IMR-90 (cell line): Measurements from ENCODE around the gene RPTOR. TPM values are rescaled to one million over a fixed set of nuclear protein-coding genes. Genes with fewer than 3 reads are reported as not detected.

Experiments used
- ATAC-seq: fragments of 200-7000 bp; cut with Tn5 transposase; 2 replicates; pipeline ENCODE4 v1.9.1; 2020; ENCODE audit warnings: low read depth, mild to moderate bottlenecking, moderate library complexity
- BruUV-seq: library from RNA; stranded (reverse); fragments of 400-500 nt; replicated peaks from 2 replicates; lab custom pipeline; 2021; lab: Mats Ljungman, UMichigan
- CTCF ChIA-PET: fragments of 300-600 bp; formaldehyde crosslinking; extraction: SDS; loops from one replicate; lab custom pipeline; 2021; ENCODE audit warnings: antibody characterized with exemption; lab: Yijun Ruan, JAX
- POLR2A ChIA-PET: fragments of 300-600 bp; sonication (Branson Sonifier 250); formaldehyde crosslinking; loops from one replicate; lab custom pipeline; 2022; ENCODE audit warnings: antibody characterized with exemption; ENCODE audit not compliant: unreplicated experiment; lab: Charles Lee
- DNase-seq: peaks from one replicate; pipeline ENCODE4 v3.0.0; 2013
- H2AFZ ChIP-seq: replicated peaks from 2 replicates; pipeline ENCODE3; 2013; ENCODE audit warnings: low read length, mild to moderate bottlenecking; ENCODE audit not compliant: poor library complexity
- H2AK5ac ChIP-seq: 2 replicates; pipeline ENCODE4 v1.6.1; 2013; ENCODE audit warnings: low read depth, low read length, inconsistent platforms
- H2AK9ac ChIP-seq: replicated peaks from 2 replicates; pipeline ENCODE3; 2013; ENCODE audit warnings: mild to moderate bottlenecking, low read depth, low read length, moderate library complexity; ENCODE audit not compliant: poor library complexity
- H2BK120ac ChIP-seq: 2 replicates; pipeline ENCODE4 v1.6.1; 2013; ENCODE audit warnings: low read depth, low read length, inconsistent platforms
- H2BK15ac ChIP-seq: 3 replicates; pipeline ENCODE4 v1.6.1; 2013; ENCODE audit warnings: low read depth, low read length, inconsistent platforms
- H2BK20ac ChIP-seq: 2 replicates; pipeline ENCODE4 v1.6.1; 2013; ENCODE audit warnings: low read depth, mild to moderate bottlenecking, inconsistent platforms, low read length, moderate library complexity
- H2BK5ac ChIP-seq: 2 replicates; pipeline ENCODE4 v1.6.1; 2013; ENCODE audit warnings: mild to moderate bottlenecking, low read depth, low read length, inconsistent platforms; ENCODE audit not compliant: poor library complexity, severe bottlenecking
- H3K14ac ChIP-seq: replicated peaks from 2 replicates; pipeline ENCODE4 v1.6.1; 2013; ENCODE audit warnings: low read depth, low read length, inconsistent platforms
- H3K18ac ChIP-seq: 2 replicates; pipeline ENCODE4 v1.6.1; 2013; ENCODE audit warnings: low read depth, low read length, control low read depth
- H3K23ac ChIP-seq: 2 replicates; pipeline ENCODE4 v1.6.1; 2013; ENCODE audit warnings: low read depth, low read length, inconsistent platforms
- H3K27ac ChIP-seq: 2 replicates; pipeline ENCODE4 v1.5.1; 2013; ENCODE audit warnings: mild to moderate bottlenecking, control low read depth, low read length; ENCODE audit not compliant: insufficient read depth
- H3K27me3 ChIP-seq: 2 replicates; pipeline ENCODE4 v1.6.1; 2013; ENCODE audit warnings: low read length; ENCODE audit not compliant: control insufficient read depth, insufficient read depth
- H3K36me3 ChIP-seq: 2 replicates; pipeline ENCODE4 v1.6.1; 2013; ENCODE audit warnings: low read length, mixed read lengths; ENCODE audit not compliant: control insufficient read depth, insufficient read depth
- H3K4ac ChIP-seq: 2 replicates; pipeline ENCODE4 v1.6.1; 2013; ENCODE audit warnings: low read depth, low read length, inconsistent platforms
- H3K4me1 ChIP-seq: 2 replicates; pipeline ENCODE4 v1.6.1; 2013; ENCODE audit warnings: low read length, mixed read lengths; ENCODE audit not compliant: control insufficient read depth, insufficient read depth
- H3K4me2 ChIP-seq: 2 replicates; pipeline ENCODE4 v1.6.1; 2013; ENCODE audit warnings: low read depth, mild to moderate bottlenecking, control low read depth, low read length, moderate library complexity
- H3K4me3 ChIP-seq: 2 replicates; pipeline ENCODE4 v1.5.1; 2013; ENCODE audit warnings: low read depth, mild to moderate bottlenecking, control low read depth, low read length, moderate library complexity; ENCODE audit not compliant: insufficient read depth
- H3K56ac ChIP-seq: 2 replicates; pipeline ENCODE4 v1.6.1; 2013; ENCODE audit warnings: low read length, inconsistent platforms; ENCODE audit not compliant: insufficient read depth; ENCODE audit errors: extremely low read depth
- H3K79me1 ChIP-seq, 2 experiments: 2 replicates each; pipeline ENCODE4 v1.6.1; 2013; ENCODE audit warnings: low read length in 2 of 2, inconsistent platforms in 1 of 2, low read depth in 1 of 2
- H3K9ac ChIP-seq: 2 replicates; pipeline ENCODE4 v1.6.1; 2013; ENCODE audit warnings: low read depth, low read length, control low read depth
- H3K9me1 ChIP-seq: 2 replicates; pipeline ENCODE4 v1.6.1; 2013; ENCODE audit warnings: low read length, inconsistent platforms; ENCODE audit not compliant: insufficient read depth
- H3K9me3 ChIP-seq: 2 replicates; pipeline ENCODE4 v1.6.1; 2013; ENCODE audit warnings: low read length; ENCODE audit not compliant: control insufficient read depth, insufficient read depth
- H4K20me1 ChIP-seq: 2 replicates; pipeline ENCODE4 v1.6.1; 2013; ENCODE audit warnings: low read length, inconsistent platforms; ENCODE audit not compliant: insufficient read depth
- H4K5ac ChIP-seq: 2 replicates; pipeline ENCODE4 v1.6.1; 2013; ENCODE audit warnings: mild to moderate bottlenecking, low read depth, low read length, control low read depth
- H4K8ac ChIP-seq, 2 experiments: 2 replicates each; pipeline ENCODE4 v1.6.1; 2013; ENCODE audit warnings: low read depth in 2 of 2, low read length in 2 of 2, control low read depth in 1 of 2, inconsistent platforms in 1 of 2
- H4K91ac ChIP-seq: 2 replicates; pipeline ENCODE4 v1.6.1; 2013; ENCODE audit warnings: low read depth, low read length, inconsistent platforms; ENCODE audit not compliant: insufficient read depth
- CEBPB ChIP-seq: IDR thresholded peaks from 2 replicates; pipeline ENCODE4 v1.6.1; 2012; ENCODE audit warnings: low read depth, low read length, improper control_type of control experiment
- CHD1 ChIP-seq: IDR thresholded peaks from 2 replicates; pipeline ENCODE4 v1.6.1; 2012; ENCODE audit warnings: low read depth, low read length, improper control_type of control experiment
- FOS ChIP-seq: fragments of 150-350 bp; IDR thresholded peaks from 2 replicates; pipeline ENCODE4 v1.6.1; 2016; ENCODE audit warnings: low read depth, low read length
- MAZ ChIP-seq: IDR thresholded peaks from 2 replicates; pipeline ENCODE4 v1.6.1; 2012; ENCODE audit warnings: low read depth, mild to moderate bottlenecking, low read length, improper control_type of control experiment, moderate library complexity, borderline replicate concordance
- MXI1 ChIP-seq: IDR thresholded peaks from 2 replicates; pipeline ENCODE4 v1.6.1; 2012; ENCODE audit warnings: low read depth, mild to moderate bottlenecking, low read length, moderate library complexity, borderline replicate concordance
- NFE2L2 ChIP-seq: fragments of 150-350 bp; IDR thresholded peaks from 2 replicates; pipeline ENCODE4 v1.6.1; 2016; ENCODE audit warnings: low read depth, mild to moderate bottlenecking, low read length
- POLR2A ChIP-seq: IDR thresholded peaks from 2 replicates; pipeline ENCODE4 v1.6.1; 2012; ENCODE audit warnings: mild to moderate bottlenecking, low read depth, low read length
- whole genome bisulfite sequencing, 2 experiments: methylation state at CpG; one replicate each; pipeline versions ENCODE4 v1.1.5 to v1.1.7; 2013; ENCODE audit warnings: missing lambda C conversion rate in 2 of 2; ENCODE audit not compliant: insufficient read length in 1 of 2; ENCODE audit errors: extremely low coverage in 2 of 2; 5-methylcytosine and 5-hydroxymethylcytosine counted together
- dilution Hi-C: fragments of 300-500 bp; cut with HindIII; formaldehyde crosslinking; loops from one replicate; pipeline ENCODE4 v1.14.3; 2018; ENCODE audit warnings: low sequenced_read_pairs; ENCODE audit not compliant: unreplicated experiment
- in situ Hi-C: fragments of 300-500 bp; cut with MboI; formaldehyde crosslinking; loops from 3 replicates; pipeline ENCODE4 v1.14.3; 2019; ENCODE audit warnings: low sequenced_read_pairs, inconsistent platforms, mixed read lengths
- intact Hi-C: fragments of 100-400 bp; cut with micrococcal nuclease; formaldehyde crosslinking; loops from 2 replicates; pipeline ENCODE4 v1.10.0; 2022
- polyA plus RNA-seq, 3 experiments: library from polyadenylated mRNA; depleted of rRNA; stranded (reverse); fragments of >200 nt; gene quantifications; 2 replicates each; pipeline ENCODE4 v1.2.3, GENCODE V29; 2012; ENCODE audit warnings: low replicate concordance in 1 of 3
- total RNA-seq: library from RNA; depleted of rRNA; stranded (reverse); fragments of >200 nt; gene quantifications from 2 replicates; pipeline ENCODE4 v1.2.3, GENCODE V29; 2012

Gene RPTOR
- total and polyA plus RNA-seq, 2 of the 4 experiments (the other 2 are of a cell fraction) = 10.8 to 14.7 TPM

GRCh38 chr17:80999536-81000333 lies 455.1 kb downstream of the RPTOR start (continued):
- TF ChIP-seq NFE2L2 = no peak

- Histone ChIP-seq H4K5ac (no peak overlapping the region), H3K9ac (no peak overlapping the region), H3K14ac (no peak overlapping the region), H3K23ac (no peak overlapping the region), H2BK5ac (no peak overlapping the region), H4K20me1 (peaks cover 7% of the 10 kb centered on the region; the same call in 1 of the 2 replicates), H3K9me1 (no peaks in the 10 kb centered on the region), H2AFZ (no peak overlapping the region), H3K36me3 (peaks cover 44% of the 10 kb centered on the region), H3K4me1 (peaks cover 9% of the 10 kb centered on the region), H3K18ac (no peak overlapping the region), H3K4me3 (no peak overlapping the region), H2BK120ac (no peak overlapping the region), H4K91ac (no peak overlapping the region), H3K4ac (no peak overlapping the region), H3K9me3 (no peaks in the 10 kb centered on the region), H3K79me1 (0 out of 4 replicates have a peak, but pooled peaks cover 0 to 2% of the 10 kb centered on the region in 2 experiments), H4K8ac (no peak overlapping the region), H3K56ac (no peak overlapping the region), H3K4me2 (no peak overlapping the region), H2BK15ac (no peak overlapping the region), H2AK5ac (no peak overlapping the region), H3K27ac (no peak overlapping the region), H3K27me3 (peaks cover 15% of the 10 kb centered on the region), H2AK9ac (no peak overlapping the region), H2BK20ac (no peak overlapping the region)
- TF ChIP-seq FOS = no peak
- no peak for TF ChIP-seq CEBPB
- no peak for TF ChIP-seq MXI1
- TF ChIP-seq CHD1 = no peak
- no peak for TF ChIP-seq MAZ
- TF ChIP-seq POLR2A = no peak
- BruUV-seq = no TSS peak
- POLR2A ChIA-PET = no interaction called here
- ATAC-seq = no peak
- DNase-seq = no peak
- CTCF ChIA-PET = no interaction called here
- intact Hi-C loops = no loop called here
- 95% methylated on average over 4 of the region's 8 CpGs; no CpG with 5 or more reads in 1 of the 2 experiments for WGBS, 2 experiments
- dilution Hi-C loops = no loop called here
- in situ Hi-C loops = no loop called here
These were observed 455.6 kb downstream of the RPTOR start for GRCh38 chr17:81000334-81000630.
